ENCODE data around the gene HNRNPUL2. TPM values are rescaled to one million over a fixed set of nuclear protein-coding genes. Genes with fewer than 3 reads are reported as not detected.
A peak's percentile ranks its signal among the peaks of the same experiment; 100 is the strongest.

HNRNPUL2 gene
- polyA plus RNA-seq, 3 donors: 0.33 to 13.8 (median 0.88) TPM

DNA sequence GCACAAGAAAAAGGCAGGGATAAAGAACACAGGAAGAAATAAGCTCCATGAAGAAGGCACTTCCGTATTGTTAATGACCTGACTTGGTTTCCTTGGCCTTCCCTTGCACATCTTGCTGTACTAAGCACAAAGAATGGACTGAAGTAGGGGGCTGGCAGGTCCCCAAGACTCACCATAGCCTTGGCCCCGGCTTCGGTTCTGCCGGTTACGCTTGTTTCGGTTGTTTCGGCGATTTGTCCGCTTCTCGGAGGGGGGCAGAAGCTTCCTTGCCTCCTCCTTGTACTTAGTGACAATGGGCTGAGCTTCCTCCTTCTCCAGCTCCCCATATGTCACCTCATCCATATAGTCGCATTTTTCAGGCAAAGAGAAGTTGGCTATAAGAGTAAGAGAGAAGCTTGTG is 10.4 kb downstream of the HNRNPUL2 start:
- H3K36me3 Mint-ChIP-seq: peaks cover 88 to 96% of the 10 kb centered on the region in 2 donors
- no peak overlapping the region for H3K27ac ChIP-seq (ENCODE audit: low read depth in 1 of 2, low read length in 2 of 2)
- TF ChIP-seq, protein P1, sequence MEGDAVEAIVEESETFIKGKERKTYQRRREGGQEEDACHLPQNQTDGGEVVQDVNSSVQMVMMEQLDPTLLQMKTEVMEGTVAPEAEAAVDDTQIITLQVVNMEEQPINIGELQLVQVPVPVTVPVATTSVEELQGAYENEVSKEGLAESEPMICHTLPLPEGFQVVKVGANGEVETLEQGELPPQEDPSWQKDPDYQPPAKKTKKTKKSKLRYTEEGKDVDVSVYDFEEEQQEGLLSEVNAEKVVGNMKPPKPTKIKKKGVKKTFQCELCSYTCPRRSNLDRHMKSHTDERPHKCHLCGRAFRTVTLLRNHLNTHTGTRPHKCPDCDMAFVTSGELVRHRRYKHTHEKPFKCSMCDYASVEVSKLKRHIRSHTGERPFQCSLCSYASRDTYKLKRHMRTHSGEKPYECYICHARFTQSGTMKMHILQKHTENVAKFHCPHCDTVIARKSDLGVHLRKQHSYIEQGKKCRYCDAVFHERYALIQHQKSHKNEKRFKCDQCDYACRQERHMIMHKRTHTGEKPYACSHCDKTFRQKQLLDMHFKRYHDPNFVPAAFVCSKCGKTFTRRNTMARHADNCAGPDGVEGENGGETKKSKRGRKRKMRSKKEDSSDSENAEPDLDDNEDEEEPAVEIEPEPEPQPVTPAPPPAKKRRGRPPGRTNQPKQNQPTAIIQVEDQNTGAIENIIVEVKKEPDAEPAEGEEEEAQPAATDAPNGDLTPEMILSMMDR (IDR thresholded peaks at IDR 0.05): no peak

DNA sequence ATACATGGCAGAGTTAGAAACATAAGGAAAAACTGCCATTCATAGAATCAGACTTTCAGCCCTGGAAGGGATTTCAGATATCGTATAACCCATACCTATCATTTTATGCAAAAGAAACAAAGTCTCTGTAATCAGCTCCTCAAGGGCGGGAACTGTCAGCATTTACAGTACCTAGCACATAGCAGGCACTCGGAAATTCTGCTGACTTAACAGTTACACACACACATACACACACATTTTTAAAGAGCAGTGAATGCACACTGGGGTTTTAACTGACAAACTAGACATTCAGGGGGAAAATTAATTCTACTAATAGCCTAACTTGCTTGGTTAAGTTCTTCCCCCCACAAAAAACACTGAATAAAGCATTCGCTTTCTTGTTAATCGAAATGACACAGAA is 11.1 kb downstream of the HNRNPUL2 start:
- Mint-ChIP-seq H3K4me1 (peaks cover 4% of the 10 kb centered on the region), H3K9me3 (no peaks in the 10 kb centered on the region), H3K36me3 (peaks cover 82 to 91% of the 10 kb centered on the region in 2 donors), H3K27ac (no peak overlapping the region), H3K4me3 (no peak overlapping the region), H3K27me3 (ENCODE audit: low read depth in 3 of 3) (no peaks in the 10 kb centered on the region)
- intact Hi-C loops (cut with micrococcal nuclease): no loop called here
- Histone ChIP-seq H3K9me3 (replicated peaks in 1 of 2; ENCODE audit: control insufficient read depth in 1 of 2, insufficient read depth in 1 of 2, low read length in 2 of 2) (no peaks in the 10 kb centered on the region), H3K9ac (ENCODE audit: insufficient read depth, low read length, poor library complexity, severe bottlenecking) (no peak overlapping the region), H3K4me3 (replicated peaks in 1 of 3; ENCODE audit: low read depth in 2 of 3, low read length in 3 of 3) (no peak overlapping the region), H3K79me2 (ENCODE audit: insufficient read depth, low read length) (peaks cover 66% of the 10 kb centered on the region), H2AFZ (ENCODE audit: insufficient read depth, low read depth, low read length, poor library complexity, severe bottlenecking) (no peak overlapping the region), H3K4me1 (ENCODE audit: control insufficient read depth in 1 of 2, insufficient read depth in 2 of 2, low read length in 2 of 2) (no peaks in the 10 kb centered on the region), H4K20me1 (ENCODE audit: insufficient read depth, low read length) (peaks cover 59% of the 10 kb centered on the region), H3K27ac (ENCODE audit: low read depth in 1 of 2, low read length in 2 of 2) (no peak overlapping the region), H3K27me3 (ENCODE audit: control insufficient read depth in 2 of 2, insufficient read depth in 2 of 2, low read length in 2 of 2) (no peaks in the 10 kb centered on the region), H3K36me3 (replicated peaks in 1 of 2; ENCODE audit: control insufficient read depth in 1 of 2, insufficient read depth in 2 of 2, low read length in 2 of 2) (peaks cover 87 to 98% of the 10 kb centered on the region in 2 donors), H3K4me2 (replicated peaks; ENCODE audit: extremely low read depth, low read length, poor library complexity, severe bottlenecking) (no peak overlapping the region)
- TF ChIP-seq, protein P1 (IDR thresholded peaks at IDR 0.05): no peak
- no peak for DNase-seq
- WGBS (ENCODE audit: insufficient coverage): 100% methylated on average over 2 of the region's 5 CpGs

More for the DNA sequence above, 10.4 kb downstream of the HNRNPUL2 start:
- 96% methylated on average over 5 of the region's 11 CpGs for WGBS (ENCODE audit: insufficient coverage)
- H3K9me3 ChIP-seq (replicated peaks in 1 of 2; ENCODE audit: control insufficient read depth in 1 of 2, insufficient read depth in 1 of 2, low read length in 2 of 2): no peaks in the 10 kb centered on the region
- H3K4me2 ChIP-seq (replicated peaks; ENCODE audit: extremely low read depth, low read length, poor library complexity, severe bottlenecking): no peak overlapping the region
- intact Hi-C loops (cut with micrococcal nuclease): no loop called here
- no peak overlapping the region for H2AFZ ChIP-seq (ENCODE audit: insufficient read depth, low read depth, low read length, poor library complexity, severe bottlenecking)
- H3K9ac ChIP-seq (ENCODE audit: insufficient read depth, low read length, poor library complexity, severe bottlenecking): no peak overlapping the region
- no peak for DNase-seq
- H3K9me3 Mint-ChIP-seq: no peaks in the 10 kb centered on the region
- no peaks in the 10 kb centered on the region for H3K27me3 Mint-ChIP-seq (ENCODE audit: low read depth in 3 of 3)
- H4K20me1 ChIP-seq (ENCODE audit: insufficient read depth, low read length): peaks cover 66% of the 10 kb centered on the region
- H3K27me3 ChIP-seq (ENCODE audit: control insufficient read depth in 2 of 2, insufficient read depth in 2 of 2, low read length in 2 of 2): no peaks in the 10 kb centered on the region
- no peak overlapping the region for H3K4me3 ChIP-seq (replicated peaks in 1 of 3; ENCODE audit: low read depth in 2 of 3, low read length in 3 of 3)
- peaks cover 72% of the 10 kb centered on the region for H3K79me2 ChIP-seq (ENCODE audit: insufficient read depth, low read length)
- H3K4me3 Mint-ChIP-seq: no peak overlapping the region
- peaks cover 4% of the 10 kb centered on the region for H3K4me1 Mint-ChIP-seq
- peak overlapping the region in 1 of 7 donors; percentile 20 for H3K27ac Mint-ChIP-seq
- peaks cover 89 to 98% of the 10 kb centered on the region in 2 donors for H3K36me3 ChIP-seq (replicated peaks in 1 of 2; ENCODE audit: control insufficient read depth in 1 of 2, insufficient read depth in 2 of 2, low read length in 2 of 2)
- no peaks in the 10 kb centered on the region for H3K4me1 ChIP-seq (ENCODE audit: control insufficient read depth in 1 of 2, insufficient read depth in 2 of 2, low read length in 2 of 2)
